NCI-H2029 (cell line): Measurements from ENCODE around the gene ACOT8.
"Not testable (repeated sequence)": the region's sequence is repeated elsewhere in the genome, so short reads cannot be mapped to it uniquely, and the experiment has no call there.

Experiments used
- DNase-seq: peaks from one replicate; lab custom pipeline; 2025; lab: John Stamatoyannopoulos, UW

ACOT8 gene

GRCh38 chr20:45887346-45887715 is 30.1 kb upstream of the ACOT8 start, which contains the start of gene SPATA25:
TSS of gene SPATA25 (minus strand) at chr20:45887622. CDS start at chr20:45887590, 32 bp downstream.
- DNase-seq: no peak

- DNase-seq: no peak
Measured at GRCh38 chr20:45886590-45887345, 29.6 kb upstream of the ACOT8 start.

GRCh38 chr20:45883100-45883469 is 25.9 kb upstream of the ACOT8 start:
- DNase-seq: no peak

- DNase-seq: no peak
Measured at GRCh38 chr20:45882469-45883099, 25.4 kb upstream of the ACOT8 start.

- peak; percentile 98 for DNase-seq
Measured at GRCh38 chr20:45880988-45881788, 24.0 kb upstream of the ACOT8 start, which contains the start of gene ZSWIM1. TSS of gene ZSWIM1 (plus strand) at chr20:45881227. CDS start at chr20:45882593, 1,366 bp downstream.

- no peak for DNase-seq
Measured at GRCh38 chr20:45878076-45878761, 21.0 kb upstream of the ACOT8 start.

- no peak for DNase-seq
Measured at GRCh38 chr20:45874576-45874975, 17.4 kb upstream of the ACOT8 start.

- DNase-seq: not testable (repeated sequence)
Measured at GRCh38 chr20:45874104-45874481, 16.9 kb upstream of the ACOT8 start.

GRCh38 chr20:45873409-45874103 is 16.4 kb upstream of the ACOT8 start:
- DNase-seq: no peak

GRCh38 chr20:45872626-45873025 is 15.4 kb upstream of the ACOT8 start:
- DNase-seq: no peak

GRCh38 chr20:45867819-45868176 is 10.6 kb upstream of the ACOT8 start:
- no peak for DNase-seq

- no peak for DNase-seq
Measured at GRCh38 chr20:45867136-45867818, 10.1 kb upstream of the ACOT8 start.

GRCh38 chr20:45866454-45866853 is 9.3 kb upstream of the ACOT8 start:
- no peak for DNase-seq

- DNase-seq: peak; percentile 3
Measured at GRCh38 chr20:45863543-45864470, 6.6 kb upstream of the ACOT8 start.

- DNase-seq: peak; percentile 66
Measured at GRCh38 chr20:45861221-45862075, 4.3 kb upstream of the ACOT8 start.

- DNase-seq: no peak
Measured at GRCh38 chr20:45860560-45861220, 3.5 kb upstream of the ACOT8 start.

GRCh38 chr20:45859916-45860315 is 2.7 kb upstream of the ACOT8 start:
- no peak for DNase-seq

- DNase-seq: peak; percentile 33
Measured at GRCh38 chr20:45857882-45858216, 657 bp upstream of the ACOT8 start.

- DNase-seq: no peak
Measured at GRCh38 chr20:45853484-45853883, 3.7 kb downstream of the ACOT8 start.
